K562 (cell line): ENCODE measurements around the gene RPL39. TPM values are rescaled to one million over a fixed set of nuclear protein-coding genes. Genes with fewer than 3 reads are reported as not detected.

ENCODE experiments used
- ATAC-seq: fragments of 200-7000 bp; cut with Tn5 transposase; 3 replicates; pipeline ENCODE4 v1.9.1; 2020; ENCODE audit warnings: moderate library complexity
- BruUV-seq: library from RNA; stranded (reverse); fragments of 400-500 nt; replicated peaks from 2 replicates; lab custom pipeline; 2021; lab: Mats Ljungman, UMichigan
- CTCF ChIA-PET: fragments of 300-600 bp; formaldehyde crosslinking; extraction: SDS; loops from one replicate; lab custom pipeline; 2021; ENCODE audit warnings: low intra/inter-chr PET ratio; lab: Yijun Ruan, JAX
- POLR2A ChIA-PET: fragments of 300-600, 350-650 bp; sonication (Branson Sonifier 250); formaldehyde crosslinking; extraction: SDS; loops from one replicate; lab custom pipeline; 2021; ENCODE audit warnings: antibody characterized with exemption, inconsistent platforms; lab: Yijun Ruan, JAX
- DNase-seq, 4 experiments: peaks; one replicate each; pipeline versions ENCODE4 v3.0.0 to v3.0.0-alpha.2; 2011 to 2018; ENCODE audit warnings: low spot score in 3 of 4, mixed read lengths in 3 of 4; ENCODE audit errors: extremely low read depth in 1 of 4
- FAIRE-seq: peaks from 2 replicates; lab custom pipeline; 2011; peaks lifted over from hg19 to GRCh38; lab: Jason Lieb, UNC
- H2AFZ ChIP-seq: 2 replicates; pipeline ENCODE4 v1.6.0; 2011; ENCODE audit warnings: low read depth, low read length, control low read depth, inconsistent platforms
- H3K27ac ChIP-seq: fragments of 200-600 bp; 3 replicates; pipeline ENCODE4 v1.8.0; 2011; ENCODE audit warnings: low read depth, mild to moderate bottlenecking, control low read depth, inconsistent platforms, low read length, moderate library complexity, mixed read lengths; ENCODE audit errors: extremely low read depth
- H3K27me3 ChIP-seq, 2 experiments: fragments of 300-600 bp in 1 of 2; 2 replicates in 1 of 2; 3 replicates in 1 of 2; pipeline versions ENCODE4 v1.6.0 to v1.8.0; 2011; ENCODE audit warnings: inconsistent platforms in 2 of 2, low read length in 2 of 2, mild to moderate bottlenecking in 1 of 2, mixed read lengths in 1 of 2, moderate library complexity in 1 of 2; ENCODE audit not compliant: control insufficient read depth in 2 of 2, insufficient read depth in 2 of 2
- H3K36me3 ChIP-seq: fragments of 300-600 bp; 3 replicates; pipeline ENCODE4 v1.8.0; 2011; ENCODE audit warnings: mild to moderate bottlenecking, low read length, inconsistent platforms; ENCODE audit not compliant: control insufficient read depth, insufficient read depth
- H3K4me1 ChIP-seq, 2 experiments: fragments of 200-600 bp in 1 of 2; replicated peaks in 1 of 2; 2 replicates in 1 of 2; 3 replicates in 1 of 2; pipeline versions ENCODE4 v1.5.1 to v1.8.0; 2011; ENCODE audit warnings: inconsistent platforms in 2 of 2, low read length in 2 of 2, mild to moderate bottlenecking in 1 of 2, mixed read lengths in 1 of 2, moderate library complexity in 1 of 2; ENCODE audit not compliant: control insufficient read depth in 2 of 2, insufficient read depth in 2 of 2
- H3K4me2 ChIP-seq: 2 replicates; pipeline ENCODE4 v1.6.1; 2011; ENCODE audit warnings: low read length, control low read depth, inconsistent platforms, mixed read lengths; ENCODE audit not compliant: insufficient read depth
- H3K4me3 ChIP-seq: fragments of 200-600 bp; sonication (generic), shearing (Covaris generic); 2 replicates; pipeline ENCODE4 v1.5.1; 2016; ENCODE audit warnings: control low read depth, inconsistent platforms
- H3K79me2 ChIP-seq: fragments of 200-600 bp; 3 replicates; pipeline ENCODE4 v1.8.0; 2011; ENCODE audit warnings: low read length, inconsistent platforms; ENCODE audit not compliant: control insufficient read depth, insufficient read depth
- H3K9ac ChIP-seq, 2 experiments: 2 replicates each; pipeline versions ENCODE4 v1.6.0 to v1.6.1; 2011; ENCODE audit warnings: low read depth in 2 of 2, low read length in 2 of 2, control low read depth in 1 of 2, inconsistent platforms in 1 of 2, mild to moderate bottlenecking in 1 of 2, mixed read lengths in 1 of 2; ENCODE audit not compliant: insufficient read depth in 1 of 2
- H3K9me1 ChIP-seq: one replicate; pipeline ENCODE4 v1.6.0; 2011; ENCODE audit warnings: inconsistent platforms, mild to moderate bottlenecking, low read length, moderate library complexity; ENCODE audit not compliant: control insufficient read depth, insufficient read depth
- H3K9me3 ChIP-seq: replicated peaks from 2 replicates; pipeline ENCODE4 v1.5.1; 2011; ENCODE audit warnings: low read depth, low read length, inconsistent platforms; ENCODE audit not compliant: control insufficient read depth, insufficient read depth
- H4K20me1 ChIP-seq: replicated peaks from 2 replicates; pipeline ENCODE4 v1.6.1; 2011; ENCODE audit warnings: low read length, inconsistent platforms, mixed read lengths; ENCODE audit not compliant: control insufficient read depth, insufficient read depth
- CTBP1 ChIP-seq: fragments of 450-650 bp; IDR thresholded peaks from 2 replicates; pipeline ENCODE4 v1.6.1; 2016; ENCODE audit warnings: borderline replicate concordance
- RFX5 ChIP-seq: IDR thresholded peaks from 2 replicates; pipeline ENCODE4 v1.6.1; 2011; ENCODE audit warnings: low read depth, mild to moderate bottlenecking, improper control_type of control experiment, low read length
- WGBS: fragments of 100-300 bp; shearing (Covaris generic); methylation state at CpG from one replicate; pipeline ENCODE4 v1.1.6; 2016; ENCODE audit warnings: low coverage, mixed read lengths; ENCODE audit not compliant: insufficient coverage; ENCODE audit errors: missing lambda C conversion rate; 5-methylcytosine and 5-hydroxymethylcytosine counted together
- in situ Hi-C: fragments of 300-500 bp; cut with MboI; formaldehyde crosslinking; loops from 4 replicates; pipeline ENCODE4 v1.15.0; 2018; ENCODE audit warnings: inconsistent platforms, mixed read lengths
- intact Hi-C: fragments of 100-400 bp; cut with micrococcal nuclease; formaldehyde crosslinking; loops from 2 replicates; pipeline ENCODE4 v1.14.2; 2022
- polyA plus RNA-seq, 8 experiments: library from polyadenylated mRNA; depleted of rRNA in 4 of 8; stranded (reverse) in 5 of 8; unstranded in 3 of 8; fragments of >200 nt; fragmentation: Nextera tagmentation in 2 of 8; fragmentation: Illumina TruSeq in 1 of 8; extraction: Ambion mirVana in 2 of 8; extraction: Trizol in 1 of 8; gene quantifications; 2 replicates each; pipeline versions ENCODE4 v1.2.1 to v1.2.3, GENCODE V29; 2011 to 2014; ENCODE audit warnings: inconsistent platforms in 1 of 8, missing spikeins in 1 of 8
- total RNA-seq, 7 experiments: library from RNA; depleted of rRNA in 6 of 7; stranded (reverse); fragments of >200 nt in 6 of 7; fragmentation: Illumina TruSeq in 2 of 7; extraction: Trizol in 2 of 7; gene quantifications; 2 replicates each; pipeline versions ENCODE4 v1.2.1 to v1.2.3, GENCODE V29; 2011 to 2021; ENCODE audit warnings: low replicate concordance in 1 of 7
- TF ChIP-seq, protein P1 (sequence below): IDR thresholded peaks from 3 replicates; pipeline ENCODE4 v1.6.1; 2011; ENCODE audit warnings: borderline replicate concordance, mild to moderate bottlenecking; ENCODE audit not compliant: insufficient read length, insufficient read depth

The RPL39 gene
- total and polyA plus RNA-seq, 9 of the 15 experiments (the other 6 are each of a cell fraction or from before 2014, with no cell fraction given), result 1,382 to 5,043 (median 3,226) TPM

DNA sequence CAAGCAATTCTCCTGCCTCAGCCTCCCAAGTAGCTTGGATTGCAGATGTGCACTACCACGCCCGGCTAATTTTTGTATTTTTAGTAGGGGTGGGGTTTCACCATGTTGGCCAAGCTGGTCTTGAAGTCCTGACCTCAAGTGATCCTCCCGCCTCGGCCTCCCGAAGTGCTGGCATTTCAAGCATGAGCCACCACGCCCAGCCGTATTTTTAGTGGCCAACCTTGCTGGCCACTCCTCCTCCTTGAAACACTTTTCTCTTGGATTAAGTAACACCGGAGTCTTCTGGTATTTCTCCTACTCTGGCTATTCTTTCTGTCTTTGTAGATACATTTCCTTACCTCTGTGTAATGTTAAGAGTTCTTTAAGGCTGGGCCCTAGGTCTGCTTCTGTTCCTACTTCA is 11.1 kb upstream of the RPL39 start:
- H3K4me1 ChIP-seq, result no peaks in the 10 kb centered on the region; a peak in 1 of 5 replicates
- in situ Hi-C loops, result no loop called here
- POLR2A ChIA-PET, result no interaction called here
- 66% methylated on average over 8 of the region's 8 CpGs for WGBS
- no peak overlapping the region for H3K4me3 ChIP-seq
- ATAC-seq, result no peak
- no peak for TF ChIP-seq CTBP1
- TF ChIP-seq, protein P1, sequence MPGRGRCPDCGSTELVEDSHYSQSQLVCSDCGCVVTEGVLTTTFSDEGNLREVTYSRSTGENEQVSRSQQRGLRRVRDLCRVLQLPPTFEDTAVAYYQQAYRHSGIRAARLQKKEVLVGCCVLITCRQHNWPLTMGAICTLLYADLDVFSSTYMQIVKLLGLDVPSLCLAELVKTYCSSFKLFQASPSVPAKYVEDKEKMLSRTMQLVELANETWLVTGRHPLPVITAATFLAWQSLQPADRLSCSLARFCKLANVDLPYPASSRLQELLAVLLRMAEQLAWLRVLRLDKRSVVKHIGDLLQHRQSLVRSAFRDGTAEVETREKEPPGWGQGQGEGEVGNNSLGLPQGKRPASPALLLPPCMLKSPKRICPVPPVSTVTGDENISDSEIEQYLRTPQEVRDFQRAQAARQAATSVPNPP, result no peak
- TF ChIP-seq RFX5, result no peak
- TF ChIP-seq, all 486 proteins: peak for 0
- BruUV-seq, result no TSS peak
- DNase-seq, result no peak
- intact Hi-C loops, result no loop called here
- no peak overlapping the region for H3K27ac ChIP-seq
- H3K79me2 ChIP-seq, result no peaks in the 10 kb centered on the region
- no peak overlapping the region for H3K4me2 ChIP-seq
- CTCF ChIA-PET, result no interaction called here
- H3K9ac ChIP-seq, result no peak overlapping the region
- H2AFZ ChIP-seq, result no peak overlapping the region
- H4K20me1 ChIP-seq, result no peaks in the 10 kb centered on the region
- H3K9me1 ChIP-seq, result no peaks in the 10 kb centered on the region
- H3K36me3 ChIP-seq, result no peaks in the 10 kb centered on the region
- no peak for FAIRE-seq
- H3K27me3 ChIP-seq, result no peaks in the 10 kb centered on the region
- no peaks in the 10 kb centered on the region for H3K9me3 ChIP-seq
